ENCODE measurements around the gene PIGT. TPM values are rescaled to one million over a fixed set of nuclear protein-coding genes. Genes with fewer than 3 reads are reported as not detected.

Gene PIGT
- total RNA-seq (2016; rRNA removed; fragmentation: Illumina TruSeq; extraction: Trizol): 26.4 and 65.9 TPM in 2 replicates
- 16.2 and 16.8 TPM in 2 replicates for total RNA-seq (2016; cell fraction: cytosol; rRNA removed; fragmentation: Illumina TruSeq; extraction: Trizol; ENCODE audit: low read depth)
- 26.3 and 65.1 TPM in 2 replicates for total RNA-seq (2016; cell fraction: insoluble cytoplasmic fraction; rRNA removed; fragmentation: Illumina TruSeq; extraction: Trizol)
- total RNA-seq (2016; cell fraction: membrane; rRNA removed; fragmentation: Illumina TruSeq; extraction: Trizol): 26.4 and 29.9 TPM in 2 replicates
- 64.4 and 84.9 TPM in 2 replicates for total RNA-seq (2016; cell fraction: nucleus; rRNA removed; fragmentation: Illumina TruSeq; extraction: Trizol)
- 74.1 and 85.7 TPM in 2 replicates for polyA plus RNA-seq (2011; rRNA removed)
- polyA plus RNA-seq (2011; cell fraction: cytosol; rRNA removed): 37.8 and 44.8 TPM in 2 replicates
- 94.4 and 98.4 TPM in 2 replicates for polyA plus RNA-seq (2011; cell fraction: nucleus; rRNA removed)
- 62.3 and 63.6 TPM in 2 replicates for polyA plus RNA-seq (2012)
- polyA plus RNA-seq (2016; cell fraction: cytosol; fragmentation: Illumina TruSeq; extraction: Trizol; ENCODE audit: low read depth): 22.0 and 26.6 TPM in 2 replicates
- polyA plus RNA-seq (2016; cell fraction: insoluble cytoplasmic fraction; fragmentation: Illumina TruSeq; extraction: Trizol; ENCODE audit: low read depth): 39.8 and 50.9 TPM in 2 replicates
- polyA plus RNA-seq (2016; cell fraction: membrane; fragmentation: Illumina TruSeq; extraction: Trizol; ENCODE audit: low read depth): 33.2 and 33.6 TPM in 2 replicates
- polyA plus RNA-seq (2016; cell fraction: nucleus; fragmentation: Illumina TruSeq; extraction: Trizol; ENCODE audit: insufficient read depth, low read depth): 167 and 168 TPM in 2 replicates
- polyA minus RNA-seq (2011; rRNA and poly(A)+ RNA removed; ENCODE audit: low replicate concordance): 86.1 and 91.5 TPM in 2 replicates
- polyA minus RNA-seq (2011; cell fraction: cytosol; rRNA and poly(A)+ RNA removed): 35.9 and 37.0 TPM in 2 replicates
- 68.5 and 79.2 TPM in 2 replicates for polyA minus RNA-seq (2011; cell fraction: nucleus; rRNA and poly(A)+ RNA removed)
- percentile 73 among the genes with signal in this experiment for Bru-seq, nascent RNA
- BruChase-seq, experiment 1, labeled RNA remaining after a 6-hour chase: percentile 68 among the genes with signal in this experiment
- percentile 76 among the genes with signal in this experiment for BruChase-seq, experiment 2, labeled RNA remaining after a 2-hour chase
- long read RNA-seq, experiment 1, transcript PIGT-202 (12 exons, 2,245 nt): major isoform, 123 of 166 reads
- long read RNA-seq, experiment 1, partial matches to known transcripts: 18 of 166 reads
- long read RNA-seq, experiment 1, other reads (novel, unspliced or antisense): 7 of 166 reads
- long read RNA-seq, experiment 2, transcript PIGT-201 (10 exons, 1,880 nt): minor isoform, 6 of 272 reads
- long read RNA-seq, experiment 2, transcript PIGT-202 (12 exons, 2,245 nt): major isoform, 144 of 272 reads
- long read RNA-seq, experiment 2, transcript PIGT-210 (3 exons, 2,006 nt): minor isoform, 5 of 272 reads
- long read RNA-seq, experiment 2, transcript PIGT-207 (11 exons, 2,037 nt): minor isoform, 6 of 272 reads
- long read RNA-seq, experiment 2, partial matches to known transcripts: 64 of 272 reads
- long read RNA-seq, experiment 2, other reads (novel, unspliced or antisense): 26 of 272 reads

DNA sequence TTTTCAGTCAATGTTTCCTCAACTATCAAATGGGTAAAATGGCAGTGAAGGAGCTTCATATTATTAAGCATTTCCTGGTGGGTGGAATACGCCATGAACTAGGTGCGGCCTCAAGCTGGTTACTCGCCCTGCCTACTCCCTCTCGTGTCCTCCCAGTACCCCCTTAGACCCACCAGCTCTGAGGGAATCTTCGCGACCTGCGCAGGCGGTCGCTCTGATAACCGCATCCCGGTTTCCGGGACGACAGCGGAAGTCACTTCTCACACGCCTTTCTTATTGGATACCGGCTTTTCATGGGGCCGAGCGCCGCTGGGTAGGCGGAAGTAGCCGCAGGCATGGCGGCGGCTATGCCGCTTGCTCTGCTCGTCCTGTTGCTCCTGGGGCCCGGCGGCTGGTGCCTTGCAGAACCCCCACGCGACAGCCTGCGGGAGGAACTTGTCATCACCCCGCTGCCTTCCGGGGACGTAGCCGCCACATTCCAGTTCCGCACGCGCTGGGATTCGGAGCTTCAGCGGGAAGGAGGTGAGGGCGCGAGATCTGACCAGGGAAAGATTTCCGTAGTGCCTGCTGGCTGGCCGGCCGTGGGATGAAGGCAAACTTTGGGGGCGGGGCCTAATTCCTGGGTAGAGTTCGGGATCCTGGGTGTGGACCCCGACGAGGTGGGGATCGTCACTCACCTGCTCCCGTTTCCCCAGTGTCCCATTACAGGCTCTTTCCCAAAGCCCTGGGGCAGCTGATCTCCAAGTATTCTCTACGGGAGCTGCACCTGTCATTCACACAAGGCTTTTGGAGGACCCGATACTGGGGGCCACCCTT is at the start of gene PIGT:
Gene PIGT, plus strand, starts transcription at position 320 of the 816 bp plus-strand sequence. Its CDS starts 16 bp downstream, at position 336.
- CTCF ChIA-PET (ENCODE audit: low intra/inter-chr PET ratio, low total read pairs): interaction anchor here (0.6 kb wide), 1 partner anchor 10 kb away, joined by 3 read pairs; no protein-coding TSS in a partner anchor
- intact Hi-C loops (cut with micrococcal nuclease; ENCODE audit: unreplicated experiment): loop anchor here (1.0 to 5.0 kb wide), 4 partner anchors 41 to 93 kb away; partner anchors contain the start of gene SYS1
- BruUV-seq (replicated peaks): no TSS peak
- TF ChIP-seq, protein P1, sequence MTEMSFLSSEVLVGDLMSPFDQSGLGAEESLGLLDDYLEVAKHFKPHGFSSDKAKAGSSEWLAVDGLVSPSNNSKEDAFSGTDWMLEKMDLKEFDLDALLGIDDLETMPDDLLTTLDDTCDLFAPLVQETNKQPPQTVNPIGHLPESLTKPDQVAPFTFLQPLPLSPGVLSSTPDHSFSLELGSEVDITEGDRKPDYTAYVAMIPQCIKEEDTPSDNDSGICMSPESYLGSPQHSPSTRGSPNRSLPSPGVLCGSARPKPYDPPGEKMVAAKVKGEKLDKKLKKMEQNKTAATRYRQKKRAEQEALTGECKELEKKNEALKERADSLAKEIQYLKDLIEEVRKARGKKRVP (CRISPR knock-in tag; IDR thresholded peaks at IDR 0.05): peak; percentile 23 to 58; a peak in 1 of 4 replicates
- TF ChIP-seq ZNF619 (CRISPR knock-in tag; IDR thresholded peaks at IDR 0.05): peak; percentile 97
- peak; percentile 45; the same call in 1 of the 2 replicates for TF ChIP-seq ZFP82 (CRISPR knock-in tag; IDR thresholded peaks at IDR 0.05; ENCODE audit: borderline replicate concordance)
- peak; percentile 76; the same call in 1 of the 2 replicates for TF ChIP-seq MTF2 (CRISPR knock-in tag; IDR thresholded peaks at IDR 0.05; ENCODE audit: borderline replicate concordance)
- peak; percentile 94 for TF ChIP-seq ETV6 (CRISPR knock-in tag; conservative IDR thresholded peaks at IDR 0.05)
- peak; percentile 97; the same call in 2 of the 3 replicates for TF ChIP-seq MXI1 (IDR thresholded peaks at IDR 0.05; ENCODE audit: borderline replicate concordance, low read depth, low read length)
- no peak for TF ChIP-seq ZNF720 (CRISPR knock-in tag; IDR thresholded peaks at IDR 0.05)
- no peak for TF ChIP-seq THYN1 (CRISPR knock-in tag; IDR thresholded peaks at IDR 0.05; ENCODE audit: borderline replicate concordance, low read depth)
- 0 out of 2 replicates have a peak, but pooled peaks have one; percentile 73 for TF ChIP-seq SSRP1 (CRISPR knock-in tag; IDR thresholded peaks at IDR 0.05)
- TF ChIP-seq JDP2 (CRISPR knock-in tag; IDR thresholded peaks at IDR 0.05; ENCODE audit: borderline replicate concordance): no peak; the same call in 1 of the 2 replicates
- no peak; the same call in none of the 2 replicates for TF ChIP-seq ZNF160 (CRISPR knock-in tag; IDR thresholded peaks at IDR 0.05)
- TF ChIP-seq, protein P2, sequence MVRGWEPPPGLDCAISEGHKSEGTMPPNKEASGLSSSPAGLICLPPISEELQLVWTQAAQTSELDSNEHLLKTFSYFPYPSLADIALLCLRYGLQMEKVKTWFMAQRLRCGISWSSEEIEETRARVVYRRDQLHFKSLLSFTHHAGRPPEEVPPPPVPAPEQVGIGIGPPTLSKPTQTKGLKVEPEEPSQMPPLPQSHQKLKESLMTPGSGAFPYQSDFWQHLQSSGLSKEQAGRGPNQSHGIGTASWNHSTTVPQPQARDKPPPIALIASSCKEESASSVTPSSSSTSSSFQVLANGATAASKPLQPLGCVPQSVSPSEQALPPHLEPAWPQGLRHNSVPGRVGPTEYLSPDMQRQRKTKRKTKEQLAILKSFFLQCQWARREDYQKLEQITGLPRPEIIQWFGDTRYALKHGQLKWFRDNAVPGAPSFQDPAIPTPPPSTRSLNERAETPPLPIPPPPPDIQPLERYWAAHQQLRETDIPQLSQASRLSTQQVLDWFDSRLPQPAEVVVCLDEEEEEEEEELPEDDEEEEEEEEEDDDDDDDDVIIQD (CRISPR knock-in tag; IDR thresholded peaks at IDR 0.05; ENCODE audit: low read depth): no peak; the same call in 1 of the 2 replicates
- peak; percentile 82; the same call in 1 of the 2 replicates for TF ChIP-seq ZNF713 (CRISPR knock-in tag; IDR thresholded peaks at IDR 0.05)
- no peak for TF ChIP-seq HNRNPUL1 (IDR thresholded peaks at IDR 0.05; ENCODE audit: low read depth, low read length)

More for the DNA sequence above, at the start of gene PIGT:
- H3K9me3 ChIP-seq (ENCODE audit: low read length): no peaks in the 10 kb centered on the region
- DNase-seq (ENCODE audit: low spot score) (peak; percentile 93), ATAC-seq (peak; percentile 99), FAIRE-seq (peak; percentile 83)
- H3K9ac ChIP-seq (ENCODE audit: insufficient read depth, low read depth, low read length): peak within 1 kb of the TSS; percentile 89
- in situ Hi-C loops (cut with HindIII; ENCODE audit: extremely low pct_ligation_motif_present, low pct_unique_long_range_greater_than_20kb): no loop called here
- H3K27ac ChIP-seq (ENCODE audit: extremely low read length, insufficient read depth, low read length): peak within 1 kb of the TSS; percentile 62
- peaks cover 20 to 30% of the 10 kb centered on the region in 2 experiments for H3K36me3 ChIP-seq (replicated peaks in 1 of 2; ENCODE audit: control insufficient read depth in 1 of 2, insufficient read depth in 2 of 2, low read length in 2 of 2)
- H3K79me2 ChIP-seq (ENCODE audit: insufficient read depth, low read length): peaks cover 17% of the 10 kb centered on the region
- WGBS (ENCODE audit: low lambda C conversion rate): 1% methylated on average over 39 of the region's 52 CpGs
- H2AFZ ChIP-seq (ENCODE audit: low read length): peak within 1 kb of the TSS; percentile 82
- no peaks in the 10 kb centered on the region; a peak in 1 of 5 replicates for H3K27me3 ChIP-seq (ENCODE audit: control insufficient read depth in 1 of 2, insufficient read depth in 2 of 2, low read length in 2 of 2)
- H4K20me1 ChIP-seq (ENCODE audit: insufficient read depth, low read length): no peaks in the 10 kb centered on the region
- POLR2A ChIA-PET: interaction anchor here (0.7 to 2.4 kb wide), 25 partner anchors 10 to 948 kb away, joined by 3 to 52 read pairs (median 5); partner anchors contain the start of genes SDC4, SNX21, SYS1 and TNNC2
- peak within 1 kb of the TSS; percentile 97 for H3K4me2 ChIP-seq (ENCODE audit: low read depth, low read length)
- H3K4me3 ChIP-seq (replicated peaks in 1 of 3; ENCODE audit: insufficient read depth in 1 of 3, low read depth in 2 of 3, low read length in 3 of 3): peak within 1 kb of the TSS; percentile 84 to 97 (median 86)
- H3K4me1 ChIP-seq (ENCODE audit: insufficient read depth, low read length): peaks cover 31% of the 10 kb centered on the region

All from HepG2 (cell line).